ENCODE data around the gene TMEM116. TPM values are rescaled to one million over a fixed set of nuclear protein-coding genes. Genes with fewer than 3 reads are reported as not detected.

TMEM116 gene
- total and polyA plus RNA-seq, 8 donors = 2.5 to 7.3 (median 4.2) TPM

- intact Hi-C loops (cut with DNase I) = no loop called here
- TF ChIP-seq, protein P1, sequence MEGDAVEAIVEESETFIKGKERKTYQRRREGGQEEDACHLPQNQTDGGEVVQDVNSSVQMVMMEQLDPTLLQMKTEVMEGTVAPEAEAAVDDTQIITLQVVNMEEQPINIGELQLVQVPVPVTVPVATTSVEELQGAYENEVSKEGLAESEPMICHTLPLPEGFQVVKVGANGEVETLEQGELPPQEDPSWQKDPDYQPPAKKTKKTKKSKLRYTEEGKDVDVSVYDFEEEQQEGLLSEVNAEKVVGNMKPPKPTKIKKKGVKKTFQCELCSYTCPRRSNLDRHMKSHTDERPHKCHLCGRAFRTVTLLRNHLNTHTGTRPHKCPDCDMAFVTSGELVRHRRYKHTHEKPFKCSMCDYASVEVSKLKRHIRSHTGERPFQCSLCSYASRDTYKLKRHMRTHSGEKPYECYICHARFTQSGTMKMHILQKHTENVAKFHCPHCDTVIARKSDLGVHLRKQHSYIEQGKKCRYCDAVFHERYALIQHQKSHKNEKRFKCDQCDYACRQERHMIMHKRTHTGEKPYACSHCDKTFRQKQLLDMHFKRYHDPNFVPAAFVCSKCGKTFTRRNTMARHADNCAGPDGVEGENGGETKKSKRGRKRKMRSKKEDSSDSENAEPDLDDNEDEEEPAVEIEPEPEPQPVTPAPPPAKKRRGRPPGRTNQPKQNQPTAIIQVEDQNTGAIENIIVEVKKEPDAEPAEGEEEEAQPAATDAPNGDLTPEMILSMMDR (IDR thresholded peaks at IDR 0.05) = no peak
- WGBS, 2 donors = 94 to 100% methylated on average over 1 of the region's 1 CpG
- ATAC-seq = no peak
- Histone ChIP-seq H3K9me3 (no peaks in the 10 kb centered on the region), H3K27me3 (no peaks in the 10 kb centered on the region), H3K4me3 (no peak overlapping the region), H3K36me3 (peaks cover 0 to 53% (median 13%) of the 10 kb centered on the region in 3 donors), H3K27ac (no peak overlapping the region), H3K4me1 (no peaks in the 10 kb centered on the region)
- DNase-seq = no peak
- FAIRE-seq = no peak
Measured at GRCh38 chr12:111881716-111882115, 131.2 kb downstream of the TMEM116 start.

Small RNA genes lying within 50 kb of the gene (microRNA-seq; reads per million reads assigned to microRNA genes)
- gene MIR3657 = 0 reads per million in 2 donors

Other genes starting within 250 kb of the TMEM116 start
- gene ALDH2, start 246.2 kb downstream of the TMEM116 start, total RNA-seq = 10 to 100 TPM; 33.7 to 80.2 (median 45.3) TPM
- 10 to 100 TPM; 22.3 to 37.3 TPM for gene ALDH2, start 246.2 kb downstream of the TMEM116 start, polyA plus RNA-seq
- 10 to 100 TPM; 15.4 to 25.2 (median 21.1) TPM for gene MAPKAPK5, start 170.9 kb downstream of the TMEM116 start, total RNA-seq
- gene MAPKAPK5, start 170.9 kb downstream of the TMEM116 start, polyA plus RNA-seq = 10 to 100 TPM in 1 of 2 donors, 1 to 10 TPM in 1; 9.3 to 14.4 TPM
- gene ERP29, start 261 bp upstream of the TMEM116 start, total RNA-seq = 10 to 100 TPM; 48.5 to 81.9 (median 66.2) TPM
- 100 to 1,000 TPM in 1 of 2 donors, 10 to 100 TPM in 1; 54.5 to 101 TPM for gene ERP29, start 261 bp upstream of the TMEM116 start, polyA plus RNA-seq
- gene NAA25, start 95.6 kb upstream of the TMEM116 start, total RNA-seq = 10 to 100 TPM in 5 of 6 donors, 1 to 10 TPM in 1; 7.6 to 14.1 (median 12.5) TPM
- 1 to 10 TPM; 5.0 to 7.0 TPM for gene NAA25, start 95.6 kb upstream of the TMEM116 start, polyA plus RNA-seq
- 10 to 100 TPM in 2 of 6 donors, 1 to 10 TPM in 4; 5.9 to 18.2 (median 8.5) TPM for gene TRAFD1, start 112.4 kb upstream of the TMEM116 start, total RNA-seq
- gene TRAFD1, start 112.4 kb upstream of the TMEM116 start, polyA plus RNA-seq = 10 to 100 TPM in 1 of 2 donors, 1 to 10 TPM in 1; 6.4 to 10.2 TPM

Measured in pancreas (tissue), 10 donors.